Bronchial epithelial cell (primary cell): ENCODE measurements around the gene PRKCZ. TPM values are rescaled to one million over a fixed set of nuclear protein-coding genes. Genes with fewer than 3 reads are reported as not detected.

Experiments used
- DNase-seq: peaks from one replicate; pipeline ENCODE4 v3.0.0-alpha.2; 2010; ENCODE audit warnings: low read depth
- FAIRE-seq: peaks from 2 replicates; lab custom pipeline; 2011; peaks lifted over from hg19 to GRCh38; lab: Jason Lieb, UNC
- H3K27me3 ChIP-seq: 2 replicates; pipeline ENCODE4 v1.5.1; 2011; ENCODE audit warnings: low read length; ENCODE audit not compliant: control insufficient read depth, insufficient read depth
- H3K36me3 ChIP-seq: 2 replicates; pipeline ENCODE4 v1.5.1; 2011; ENCODE audit warnings: low read length; ENCODE audit not compliant: control insufficient read depth, insufficient read depth
- H3K4me3 ChIP-seq: 2 replicates; pipeline ENCODE4 v1.5.1; 2011; ENCODE audit warnings: mild to moderate bottlenecking, low read depth, low read length, control low read depth
- total RNA-seq: library from RNA; depleted of rRNA; stranded (reverse); fragments of >200 nt; gene quantifications from 2 replicates; pipeline ENCODE4 v1.2.1, GENCODE V29; 2014
- TF ChIP-seq, protein P1 (sequence below): IDR thresholded peaks from 2 replicates; pipeline ENCODE4 v1.5.1; 2011; ENCODE audit warnings: mild to moderate bottlenecking, moderate library complexity, low read length, control low read depth, inconsistent platforms; ENCODE audit not compliant: insufficient read depth, severe bottlenecking

Gene PRKCZ
- total RNA-seq, 1 donor from 2014 or later = 38.4 TPM

DNA sequence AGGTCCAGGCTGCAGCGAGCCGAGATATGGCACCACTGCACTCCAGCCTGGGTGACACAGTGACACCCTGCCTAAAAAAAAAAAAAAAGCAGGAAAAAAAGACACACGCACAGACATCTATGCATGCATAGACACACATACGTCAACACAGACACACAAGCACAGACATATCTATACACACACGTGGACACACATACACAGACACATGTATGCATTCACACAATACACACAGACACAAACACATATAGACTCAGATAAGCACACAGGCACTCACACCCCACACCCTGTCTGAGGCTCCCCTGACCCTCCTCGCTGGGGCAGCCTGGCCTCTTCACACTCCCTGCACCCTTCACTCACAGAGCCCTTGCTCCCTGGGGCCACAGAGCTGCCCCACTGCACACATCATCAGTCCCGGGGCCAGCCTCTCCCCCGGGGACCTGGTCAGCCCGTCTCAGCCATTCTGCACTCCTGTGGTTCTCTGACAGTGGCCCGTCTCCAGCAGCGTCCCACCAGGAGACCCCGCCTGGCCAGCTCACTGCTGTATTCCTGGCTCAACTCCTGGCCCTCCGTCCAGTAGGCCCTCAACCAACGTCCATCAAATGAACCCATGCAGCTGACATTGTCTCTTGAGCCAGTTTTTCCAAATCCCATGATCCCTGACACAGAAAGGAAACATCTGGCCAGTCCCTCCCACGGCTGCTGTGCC lies 4.6 kb upstream of the PRKCZ start:
- H3K27me3 ChIP-seq = no peaks in the 10 kb centered on the region
- H3K36me3 ChIP-seq = no peaks in the 10 kb centered on the region
- TF ChIP-seq, protein P1, sequence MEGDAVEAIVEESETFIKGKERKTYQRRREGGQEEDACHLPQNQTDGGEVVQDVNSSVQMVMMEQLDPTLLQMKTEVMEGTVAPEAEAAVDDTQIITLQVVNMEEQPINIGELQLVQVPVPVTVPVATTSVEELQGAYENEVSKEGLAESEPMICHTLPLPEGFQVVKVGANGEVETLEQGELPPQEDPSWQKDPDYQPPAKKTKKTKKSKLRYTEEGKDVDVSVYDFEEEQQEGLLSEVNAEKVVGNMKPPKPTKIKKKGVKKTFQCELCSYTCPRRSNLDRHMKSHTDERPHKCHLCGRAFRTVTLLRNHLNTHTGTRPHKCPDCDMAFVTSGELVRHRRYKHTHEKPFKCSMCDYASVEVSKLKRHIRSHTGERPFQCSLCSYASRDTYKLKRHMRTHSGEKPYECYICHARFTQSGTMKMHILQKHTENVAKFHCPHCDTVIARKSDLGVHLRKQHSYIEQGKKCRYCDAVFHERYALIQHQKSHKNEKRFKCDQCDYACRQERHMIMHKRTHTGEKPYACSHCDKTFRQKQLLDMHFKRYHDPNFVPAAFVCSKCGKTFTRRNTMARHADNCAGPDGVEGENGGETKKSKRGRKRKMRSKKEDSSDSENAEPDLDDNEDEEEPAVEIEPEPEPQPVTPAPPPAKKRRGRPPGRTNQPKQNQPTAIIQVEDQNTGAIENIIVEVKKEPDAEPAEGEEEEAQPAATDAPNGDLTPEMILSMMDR = no peak
- no peak overlapping the region for H3K4me3 ChIP-seq
- DNase-seq (no peak), FAIRE-seq (peak; percentile 47)

DNA sequence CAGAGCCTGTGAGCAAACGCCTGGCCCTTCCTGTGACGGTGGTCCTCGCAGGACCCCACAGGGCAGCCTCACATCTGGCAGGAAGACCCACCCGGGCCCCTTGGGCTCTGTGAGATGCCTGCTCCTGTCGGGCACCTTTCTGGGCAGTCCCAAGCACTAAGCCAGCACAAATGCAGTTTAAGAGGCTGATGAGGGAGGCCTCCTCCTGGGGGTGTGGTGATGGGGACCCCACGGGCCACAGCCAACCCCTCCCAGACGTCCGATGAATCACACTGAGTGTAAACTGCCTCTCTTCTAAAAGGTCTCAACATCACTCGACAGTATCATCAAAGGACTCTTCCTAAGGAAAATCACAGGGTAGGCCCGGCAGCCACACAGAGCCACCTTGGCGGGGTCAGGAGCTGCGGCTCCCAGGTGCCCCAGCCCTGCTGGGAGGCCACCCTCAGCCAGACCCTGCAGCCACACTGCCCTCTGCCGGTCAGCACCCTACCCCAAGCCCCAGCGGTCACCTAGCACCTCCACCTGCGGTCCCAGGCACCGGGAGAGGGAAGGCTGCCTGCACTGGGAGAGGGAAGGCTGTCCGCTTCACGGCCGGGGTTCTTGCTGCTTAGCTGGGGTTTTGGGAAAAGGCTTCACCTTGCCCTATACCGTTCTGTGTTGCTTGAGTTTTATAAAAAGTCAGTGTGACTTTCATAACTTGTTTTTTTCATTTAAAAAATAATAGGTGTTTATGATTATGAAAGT lies 3.9 kb upstream of the PRKCZ start:
- FAIRE-seq = peak; percentile 36
- H3K27me3 ChIP-seq = no peaks in the 10 kb centered on the region
- no peak overlapping the region for H3K4me3 ChIP-seq
- DNase-seq = peak; percentile 49
- H3K36me3 ChIP-seq = no peaks in the 10 kb centered on the region
- TF ChIP-seq, protein P1 = peak; percentile 98

DNA sequence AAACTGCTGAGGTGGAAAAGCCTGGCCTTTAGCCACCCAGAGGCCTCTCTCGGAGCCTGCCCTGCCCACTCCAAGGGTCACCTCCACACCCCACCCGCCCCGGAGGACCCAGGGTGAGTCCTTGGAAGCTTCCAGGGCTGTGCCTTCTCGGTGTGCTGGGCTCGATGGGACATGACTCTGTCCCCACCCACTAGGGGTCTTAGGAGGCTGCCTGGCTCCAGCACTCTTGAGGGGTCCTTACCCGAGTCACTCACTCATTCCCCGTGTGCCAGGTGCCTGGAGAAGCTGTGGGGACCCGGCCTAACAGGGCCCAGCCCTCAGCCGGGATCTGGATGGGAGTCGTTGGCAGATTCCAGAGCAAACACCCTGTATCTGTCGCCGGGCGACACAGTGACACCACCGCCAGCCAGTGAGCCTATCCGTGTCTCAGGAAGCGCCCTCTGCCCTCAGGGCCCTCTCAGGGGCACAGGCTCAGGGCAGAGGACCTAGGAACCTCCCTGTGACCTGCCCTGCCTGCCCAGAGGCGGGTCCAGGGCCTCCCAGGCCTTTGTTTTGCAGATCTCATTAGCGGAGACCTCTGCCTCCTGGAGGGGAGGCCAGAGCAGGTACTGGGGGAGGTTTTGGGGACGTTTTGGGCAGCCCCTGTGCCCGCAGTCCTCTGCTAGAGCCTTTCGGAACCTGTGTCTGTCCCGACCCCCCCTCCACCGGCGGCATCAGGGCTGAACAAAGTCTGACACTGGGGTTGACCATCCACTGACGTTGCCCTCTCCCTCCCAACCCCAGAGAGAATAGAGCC lies 3.1 kb upstream of the PRKCZ start:
- no peaks in the 10 kb centered on the region for H3K36me3 ChIP-seq
- FAIRE-seq (no peak), DNase-seq (no peak)
- H3K4me3 ChIP-seq = no peak overlapping the region
- H3K27me3 ChIP-seq = no peaks in the 10 kb centered on the region
- TF ChIP-seq, protein P1 = no peak

DNA sequence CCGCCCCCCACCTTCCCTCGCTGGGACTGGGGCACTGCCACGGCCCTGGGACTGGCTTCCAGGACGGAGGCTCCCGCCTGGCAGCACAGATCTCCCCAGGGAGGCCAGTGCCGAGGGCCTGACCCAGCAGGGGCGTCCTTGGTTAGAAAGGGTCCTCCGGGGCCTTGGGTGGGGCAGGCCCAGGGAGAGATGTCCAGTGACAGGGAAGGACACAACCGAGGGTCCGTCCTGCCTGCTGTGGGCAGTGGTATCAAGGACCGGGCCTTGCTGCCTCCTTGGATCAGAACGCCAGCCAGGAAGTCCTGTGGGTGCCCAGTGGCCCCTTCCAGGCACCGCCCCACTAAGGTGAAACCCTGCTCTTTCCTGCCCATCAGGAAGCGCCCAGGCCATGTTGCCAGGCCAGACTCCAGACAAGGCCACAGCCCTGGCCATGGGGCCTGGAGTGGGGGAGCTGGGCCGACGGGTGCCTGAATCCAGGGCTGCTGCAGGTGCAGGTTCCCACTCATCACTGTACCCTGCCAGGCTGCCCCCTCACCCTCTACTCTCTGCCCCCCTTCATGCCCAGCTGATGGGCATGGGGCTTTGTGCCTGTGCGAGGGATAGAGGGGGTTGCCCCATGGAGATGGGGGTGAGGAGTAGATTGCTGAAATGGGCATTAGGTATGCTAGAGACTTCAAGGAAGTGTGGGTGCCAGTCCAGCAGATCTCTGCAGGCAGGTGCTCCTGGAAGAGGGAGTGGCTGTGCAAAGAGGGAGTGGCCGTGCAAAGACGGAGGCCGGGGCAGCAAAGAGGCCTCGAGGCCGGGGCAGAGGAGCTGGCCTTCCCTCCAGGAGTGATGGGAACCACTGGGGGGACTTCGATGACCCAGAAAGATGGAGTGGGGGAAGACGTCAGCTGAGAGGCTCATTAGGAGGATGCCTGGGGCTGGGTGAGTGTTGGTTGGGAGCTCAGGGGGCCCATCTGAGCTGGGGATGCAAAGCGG lies 2.2 kb upstream of the PRKCZ start:
- TF ChIP-seq, protein P1 = no peak
- Histone ChIP-seq H3K27me3 (no peaks in the 10 kb centered on the region), H3K4me3 (no peak overlapping the region), H3K36me3 (no peaks in the 10 kb centered on the region)
- DNase-seq = no peak
- FAIRE-seq = no peak

DNA sequence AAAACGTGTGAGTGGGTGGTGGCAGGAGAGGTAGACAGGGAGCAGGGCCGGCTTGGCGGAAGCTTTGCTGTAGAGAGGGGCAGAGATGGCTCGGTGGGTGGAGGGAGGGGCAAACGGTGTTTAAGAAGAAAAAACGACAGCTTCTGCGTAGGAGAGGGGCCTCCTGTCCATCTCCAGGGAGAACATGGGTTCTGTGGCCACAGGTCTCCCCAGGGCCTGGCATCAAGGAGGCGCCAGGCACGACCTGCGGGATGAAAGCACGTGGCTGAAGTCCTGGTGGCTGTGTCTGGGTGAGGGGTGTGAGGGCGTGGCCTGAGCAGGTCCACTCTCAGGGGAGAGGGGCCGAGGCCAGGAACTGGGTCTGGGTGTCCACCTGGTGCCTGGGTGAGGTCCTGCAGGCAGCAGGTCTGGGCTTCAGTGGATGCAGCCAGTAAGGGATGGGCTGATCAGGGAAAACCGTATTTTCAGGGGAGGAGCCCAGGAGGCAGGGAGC lies 940 bp upstream of the PRKCZ start:
- Histone ChIP-seq H3K4me3 (peak overlapping the region; percentile 58), H3K27me3 (no peaks in the 10 kb centered on the region), H3K36me3 (no peaks in the 10 kb centered on the region)
- FAIRE-seq = no peak
- TF ChIP-seq, protein P1 = peak; percentile 69
- peak; percentile 20 for DNase-seq
